ENCODE data around the gene ITSN1. TPM values are rescaled to one million over a fixed set of nuclear protein-coding genes. Genes with fewer than 3 reads are reported as not detected.

Gene ITSN1
- total and polyA plus RNA-seq, 2 experiments from 2014 or later: 77.9 to 95.7 TPM

- Histone ChIP-seq H3K36me3 (ENCODE audit: insufficient read depth) (no peaks in the 10 kb centered on the region), H3K4me3 (no peak overlapping the region), H3K4me1 (ENCODE audit: insufficient read depth) (peaks cover 13% of the 10 kb centered on the region), H3K79me2 (replicated peaks; ENCODE audit: insufficient read depth) (peaks cover 100% of the 10 kb centered on the region), H3K27me3 (ENCODE audit: insufficient read depth) (no peaks in the 10 kb centered on the region), H3K27ac (ENCODE audit: low read depth) (peak overlapping the region; percentile 33; the same call in 1 of the 2 replicates), H3K4me2 (no peak overlapping the region), H3K9me2 (ENCODE audit: insufficient read depth) (no peaks in the 10 kb centered on the region), H4K20me1 (replicated peaks; ENCODE audit: insufficient read depth) (peaks cover 41% of the 10 kb centered on the region), H3F3A (replicated peaks; ENCODE audit: low read depth) (no peaks in the 10 kb centered on the region; the same call in 1 of the 2 replicates), H2AFZ (no peak overlapping the region)
- no peak for DNase-seq (ENCODE audit: low spot score)
- ATAC-seq: no peak
- TF ChIP-seq ZNF331 (CRISPR knock-in tag; IDR thresholded peaks at IDR 0.05; ENCODE audit: low read depth): no peak
- TF ChIP-seq ETS1 (IDR thresholded peaks at IDR 0.05): no peak
- no peak for TF ChIP-seq CREB1 (CRISPR knock-in tag; IDR thresholded peaks at IDR 0.05; ENCODE audit: low read depth)
- no peak overlapping the region for H3K4me3 Mint-ChIP-seq
- peaks cover 46% of the 10 kb centered on the region for H3K4me1 Mint-ChIP-seq
- H3K27ac Mint-ChIP-seq: 0 out of 2 replicates have a peak overlapping the region, but pooled peaks have one; percentile 5
- no peaks in the 10 kb centered on the region for H3K9me3 Mint-ChIP-seq
- peaks cover 2% of the 10 kb centered on the region for H3K27me3 Mint-ChIP-seq (ENCODE audit: insufficient read depth, low read depth, poor library complexity)
- H3K36me3 Mint-ChIP-seq (ENCODE audit: low read depth): peaks cover 15% of the 10 kb centered on the region; the same call in 2 of the 3 replicates
Observed at GRCh38 chr21:33657124-33657820, 15.0 kb downstream of the ITSN1 start.

- ATAC-seq: no peak
- Histone ChIP-seq H3K27ac (ENCODE audit: low read depth) (no peak overlapping the region), H4K20me1 (replicated peaks; ENCODE audit: insufficient read depth) (peaks cover 42% of the 10 kb centered on the region), H2AFZ (no peak overlapping the region), H3K4me2 (no peak overlapping the region), H3K36me3 (ENCODE audit: insufficient read depth) (no peaks in the 10 kb centered on the region), H3F3A (replicated peaks; ENCODE audit: low read depth) (no peaks in the 10 kb centered on the region; the same call in 1 of the 2 replicates), H3K9me2 (ENCODE audit: insufficient read depth) (no peaks in the 10 kb centered on the region), H3K79me2 (replicated peaks; ENCODE audit: insufficient read depth) (peaks cover 100% of the 10 kb centered on the region), H3K27me3 (ENCODE audit: insufficient read depth) (no peaks in the 10 kb centered on the region), H3K4me1 (ENCODE audit: insufficient read depth) (peaks cover 13% of the 10 kb centered on the region), H3K4me3 (no peak overlapping the region)
- Mint-ChIP-seq H3K36me3 (ENCODE audit: low read depth) (peaks cover 10% of the 10 kb centered on the region; the same call in 2 of the 3 replicates), H3K4me3 (no peak overlapping the region), H3K27ac (peak overlapping the region; percentile 34), H3K9me3 (no peaks in the 10 kb centered on the region), H3K4me1 (peaks cover 41% of the 10 kb centered on the region), H3K27me3 (ENCODE audit: insufficient read depth, low read depth, poor library complexity) (peaks cover 2% of the 10 kb centered on the region)
- DNase-seq (ENCODE audit: low spot score): no peak
- no peak for TF ChIP-seq STAT1 (IDR thresholded peaks at IDR 0.05; ENCODE audit: unreplicated experiment)
- no peak for TF ChIP-seq EZH2 (IDR thresholded peaks at IDR 0.05; ENCODE audit: low read depth, unreplicated experiment)
- no peak for TF ChIP-seq REST (IDR thresholded peaks at IDR 0.05; ENCODE audit: unreplicated experiment)
- no peak for TF ChIP-seq ZNF462 (CRISPR knock-in tag; IDR thresholded peaks at IDR 0.05)
- TF ChIP-seq ZNF331 (CRISPR knock-in tag; IDR thresholded peaks at IDR 0.05; ENCODE audit: low read depth): no peak
- TF ChIP-seq POLR2AphosphoS5 (IDR thresholded peaks at IDR 0.05; ENCODE audit: low read depth): no peak
- no peak for TF ChIP-seq ZNF114 (CRISPR knock-in tag; IDR thresholded peaks at IDR 0.05)
Observed at GRCh38 chr21:33658919-33659567, 16.7 kb downstream of the ITSN1 start.
